Activated CD8-positive, alpha-beta memory T cell treated with anti-CD3 and anti-CD28 coated beads, Interleukin-2, amount 10 ng/mL, durations not matched to agents 7 days and 5 days (primary cell): Measurements from ENCODE around the gene GULP1. TPM values are rescaled to one million over a fixed set of nuclear protein-coding genes. Genes with fewer than 3 reads are reported as not detected.

Experiments
- ATAC-seq: fragments of 150-1000 bp; cut with Tn5 transposase; one replicate; pipeline ENCODE4 v1.10.0; 2021; ENCODE audit warnings: moderate library complexity
- CTCF ChIA-PET: fragments of 350-600 bp; sonication (Branson Sonifier 250); formaldehyde crosslinking; loops from one replicate; lab custom pipeline; 2021; ENCODE audit warnings: antibody characterized with exemption; lab: Charles Lee
- DNase-seq: peaks from one replicate; pipeline ENCODE4 v3.0.0-alpha.2; 2020
- H3K27ac Mint-ChIP-seq: one replicate; pipeline ENCODE4 v1.8.0; 2021; ENCODE audit warnings: mild to moderate bottlenecking, mixed read lengths
- H3K27me3 Mint-ChIP-seq: one replicate; pipeline ENCODE4 v1.8.0; 2021; ENCODE audit warnings: mixed read lengths
- H3K36me3 Mint-ChIP-seq: one replicate; pipeline ENCODE4 v1.8.0; 2021; ENCODE audit warnings: mild to moderate bottlenecking, mixed read lengths
- H3K4me1 Mint-ChIP-seq: one replicate; pipeline ENCODE4 v1.8.0; 2021; ENCODE audit warnings: mixed read lengths
- H3K4me3 Mint-ChIP-seq: one replicate; pipeline ENCODE4 v1.8.0; 2021; ENCODE audit warnings: mild to moderate bottlenecking, moderate library complexity, mixed read lengths
- H3K9me3 Mint-ChIP-seq: one replicate; pipeline ENCODE4 v1.8.0; 2022; ENCODE audit warnings: low read depth, mixed read lengths
- total RNA-seq, 2 experiments: library from RNA; stranded (reverse); gene quantifications; one replicate each; pipeline ENCODE4 v1.2.3, GENCODE V29; 2021

The GULP1 gene
- total RNA-seq, 2 experiments from 2014 or later: not detected

- Mint-ChIP-seq H3K9me3 (peaks cover 5% of the 10 kb centered on the region), H3K27ac (no peak overlapping the region), H3K4me3 (no peak overlapping the region), H3K27me3 (no peaks in the 10 kb centered on the region), H3K4me1 (no peaks in the 10 kb centered on the region), H3K36me3 (no peaks in the 10 kb centered on the region)
- CTCF ChIA-PET: no interaction called here
- DNase-seq (no peak), ATAC-seq (no peak)
These were observed 90.4 kb downstream of the GULP1 start for GRCh38 chr2:188382107-188382506.

- H3K4me1 Mint-ChIP-seq: no peaks in the 10 kb centered on the region
- H3K27ac Mint-ChIP-seq: no peak overlapping the region
- no peak overlapping the region for H3K4me3 Mint-ChIP-seq
- no peaks in the 10 kb centered on the region for H3K36me3 Mint-ChIP-seq
- CTCF ChIA-PET: no interaction called here
- ATAC-seq: no peak
- H3K27me3 Mint-ChIP-seq: no peaks in the 10 kb centered on the region
- H3K9me3 Mint-ChIP-seq: peaks cover 5% of the 10 kb centered on the region
- DNase-seq: no peak
These were observed 91.5 kb downstream of the GULP1 start for GRCh38 chr2:188383158-188383557.

GRCh38 chr2:188385857-188386256 lies 94.2 kb downstream of the GULP1 start:
- CTCF ChIA-PET: no interaction called here
- Mint-ChIP-seq H3K27me3 (no peaks in the 10 kb centered on the region), H3K36me3 (no peaks in the 10 kb centered on the region), H3K27ac (no peak overlapping the region), H3K4me1 (no peaks in the 10 kb centered on the region), H3K4me3 (no peak overlapping the region), H3K9me3 (peaks cover 5% of the 10 kb centered on the region)
- DNase-seq (no peak), ATAC-seq (no peak)

GRCh38 chr2:188388831-188389230 lies 97.2 kb downstream of the GULP1 start:
- no peak for DNase-seq
- Mint-ChIP-seq H3K36me3 (no peaks in the 10 kb centered on the region), H3K4me3 (no peak overlapping the region), H3K4me1 (no peaks in the 10 kb centered on the region), H3K27me3 (no peaks in the 10 kb centered on the region), H3K27ac (no peak overlapping the region), H3K9me3 (peaks cover 3% of the 10 kb centered on the region)
- CTCF ChIA-PET: no interaction called here
- ATAC-seq: no peak

- CTCF ChIA-PET: interaction anchor here (0.6 kb wide), 1 partner anchor 1540 kb away, joined by 3 read pairs; no protein-coding TSS in a partner anchor
- no peak for DNase-seq
- H3K36me3 Mint-ChIP-seq: no peaks in the 10 kb centered on the region
- H3K27ac Mint-ChIP-seq: no peak overlapping the region
- H3K4me1 Mint-ChIP-seq: no peaks in the 10 kb centered on the region
- H3K4me3 Mint-ChIP-seq: no peak overlapping the region
- H3K27me3 Mint-ChIP-seq: no peaks in the 10 kb centered on the region
- no peaks in the 10 kb centered on the region for H3K9me3 Mint-ChIP-seq
- ATAC-seq: no peak
These were observed 99.7 kb downstream of the GULP1 start for GRCh38 chr2:188391354-188391753.

- H3K9me3 Mint-ChIP-seq: peaks cover 3% of the 10 kb centered on the region
- no peak for DNase-seq
- H3K27ac Mint-ChIP-seq: no peak overlapping the region
- CTCF ChIA-PET: no interaction called here
- no peak for ATAC-seq
- H3K36me3 Mint-ChIP-seq: no peaks in the 10 kb centered on the region
- no peaks in the 10 kb centered on the region for H3K27me3 Mint-ChIP-seq
- no peak overlapping the region for H3K4me3 Mint-ChIP-seq
- no peaks in the 10 kb centered on the region for H3K4me1 Mint-ChIP-seq
These were observed 103.3 kb downstream of the GULP1 start for GRCh38 chr2:188394931-188395472.

- H3K27me3 Mint-ChIP-seq: no peaks in the 10 kb centered on the region
- H3K36me3 Mint-ChIP-seq: no peaks in the 10 kb centered on the region
- no peak overlapping the region for H3K27ac Mint-ChIP-seq
- no peaks in the 10 kb centered on the region for H3K4me1 Mint-ChIP-seq
- CTCF ChIA-PET: no interaction called here
- ATAC-seq (no peak), DNase-seq (no peak)
- H3K9me3 Mint-ChIP-seq: peaks cover 3% of the 10 kb centered on the region
- no peak overlapping the region for H3K4me3 Mint-ChIP-seq
These were observed 104.4 kb downstream of the GULP1 start for GRCh38 chr2:188395903-188396689.

- no peak for ATAC-seq
- H3K9me3 Mint-ChIP-seq: peaks cover 3% of the 10 kb centered on the region
These were observed 107.5 kb downstream of the GULP1 start for GRCh38 chr2:188399159-188399558.

GRCh38 chr2:188403676-188404075 lies 112.0 kb downstream of the GULP1 start:
- Mint-ChIP-seq H3K27me3 (no peaks in the 10 kb centered on the region), H3K36me3 (no peaks in the 10 kb centered on the region), H3K4me3 (no peak overlapping the region), H3K4me1 (no peaks in the 10 kb centered on the region), H3K27ac (no peak overlapping the region), H3K9me3 (peaks cover 3% of the 10 kb centered on the region)
- CTCF ChIA-PET: no interaction called here
- ATAC-seq: no peak
- no peak for DNase-seq

More at GRCh38 chr2:188399159-188399558, 107.5 kb downstream of the GULP1 start:
- Mint-ChIP-seq H3K4me3 (no peak overlapping the region), H3K27ac (no peak overlapping the region), H3K36me3 (no peaks in the 10 kb centered on the region), H3K4me1 (no peaks in the 10 kb centered on the region), H3K27me3 (no peaks in the 10 kb centered on the region)
- CTCF ChIA-PET: no interaction called here
- no peak for DNase-seq

- no peak for DNase-seq
- CTCF ChIA-PET: no interaction called here
- ATAC-seq: no peak
- no peaks in the 10 kb centered on the region for H3K27me3 Mint-ChIP-seq
- no peak overlapping the region for H3K27ac Mint-ChIP-seq
- no peaks in the 10 kb centered on the region for H3K4me1 Mint-ChIP-seq
- H3K9me3 Mint-ChIP-seq: peaks cover 3% of the 10 kb centered on the region
- no peak overlapping the region for H3K4me3 Mint-ChIP-seq
- no peaks in the 10 kb centered on the region for H3K36me3 Mint-ChIP-seq
These were observed 112.8 kb downstream of the GULP1 start for GRCh38 chr2:188404341-188405004.

- H3K9me3 Mint-ChIP-seq: peaks cover 3% of the 10 kb centered on the region
- no peaks in the 10 kb centered on the region for H3K4me1 Mint-ChIP-seq
- H3K27ac Mint-ChIP-seq: no peak overlapping the region
- DNase-seq (no peak), ATAC-seq (no peak)
- no peaks in the 10 kb centered on the region for H3K27me3 Mint-ChIP-seq
- H3K4me3 Mint-ChIP-seq: no peak overlapping the region
- CTCF ChIA-PET: no interaction called here
- no peaks in the 10 kb centered on the region for H3K36me3 Mint-ChIP-seq
These were observed 114.7 kb downstream of the GULP1 start for GRCh38 chr2:188406414-188406813.

GRCh38 chr2:188410504-188411235 lies 119.0 kb downstream of the GULP1 start:
- Mint-ChIP-seq H3K27me3 (no peaks in the 10 kb centered on the region), H3K27ac (no peak overlapping the region), H3K4me3 (no peak overlapping the region), H3K4me1 (no peaks in the 10 kb centered on the region), H3K36me3 (no peaks in the 10 kb centered on the region), H3K9me3 (peaks cover 3% of the 10 kb centered on the region)
- DNase-seq (no peak), ATAC-seq (no peak)
- CTCF ChIA-PET: no interaction called here

GRCh38 chr2:188412190-188412589 lies 120.5 kb downstream of the GULP1 start:
- Mint-ChIP-seq H3K9me3 (no peaks in the 10 kb centered on the region), H3K27ac (no peak overlapping the region), H3K4me1 (no peaks in the 10 kb centered on the region), H3K4me3 (no peak overlapping the region), H3K27me3 (no peaks in the 10 kb centered on the region), H3K36me3 (no peaks in the 10 kb centered on the region)
- ATAC-seq: no peak
- CTCF ChIA-PET: no interaction called here
- no peak for DNase-seq
